ENCODE results near the gene SLC12A4. TPM values are rescaled to one million over a fixed set of nuclear protein-coding genes. Genes with fewer than 3 reads are reported as not detected.
A peak's percentile ranks its signal among the peaks of the same experiment; 100 is the strongest.

SLC12A4 gene
- total and polyA plus RNA-seq, 2 of the 13 experiments (the other 11 are each of a cell fraction or from before 2014, with no cell fraction given), result 65.1 to 84.3 TPM

DNA sequence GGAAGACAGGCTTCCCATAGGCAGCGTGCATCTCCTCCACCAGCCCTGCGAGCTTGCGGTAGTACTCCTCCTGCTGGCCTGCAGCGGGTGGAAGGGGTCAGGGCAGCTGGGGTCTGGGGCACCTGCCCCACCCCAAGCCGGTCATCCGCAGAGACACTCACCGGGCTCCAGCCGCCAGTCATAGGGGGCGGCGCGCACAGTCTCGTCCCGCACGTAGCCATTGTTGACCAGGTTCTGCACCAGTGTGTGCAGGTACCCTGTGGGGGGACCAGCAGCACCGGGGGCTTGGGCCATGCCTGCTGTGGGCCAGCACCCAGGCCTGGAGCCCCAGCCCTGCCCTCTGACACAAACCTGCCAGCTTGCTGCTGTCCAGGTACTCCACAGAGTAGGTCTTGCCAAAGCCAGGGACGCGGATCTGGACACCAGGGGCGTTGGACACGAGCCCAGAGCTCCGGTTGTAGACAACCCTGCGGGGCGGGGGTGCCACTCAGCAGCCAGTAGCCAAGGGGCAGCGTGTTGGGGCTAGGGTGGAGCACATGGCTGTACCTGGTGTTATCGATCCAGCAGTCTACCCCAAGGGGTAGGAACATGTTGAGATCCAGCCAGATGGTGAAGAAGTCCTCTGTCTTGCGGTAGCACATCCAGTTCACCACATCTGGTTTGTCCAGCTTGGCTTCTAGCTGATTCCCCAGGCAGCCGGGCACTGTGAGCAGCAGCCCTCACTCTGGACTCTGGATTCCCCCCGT, 25.8 kb downstream of the SLC12A4 start (continued):
- TF ChIP-seq, protein P1, sequence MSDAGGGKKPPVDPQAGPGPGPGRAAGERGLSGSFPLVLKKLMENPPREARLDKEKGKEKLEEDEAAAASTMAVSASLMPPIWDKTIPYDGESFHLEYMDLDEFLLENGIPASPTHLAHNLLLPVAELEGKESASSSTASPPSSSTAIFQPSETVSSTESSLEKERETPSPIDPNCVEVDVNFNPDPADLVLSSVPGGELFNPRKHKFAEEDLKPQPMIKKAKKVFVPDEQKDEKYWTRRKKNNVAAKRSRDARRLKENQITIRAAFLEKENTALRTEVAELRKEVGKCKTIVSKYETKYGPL (CRISPR knock-in tag; IDR thresholded peaks at IDR 0.05), result no peak
- TF ChIP-seq ZNF34 (CRISPR knock-in tag; IDR thresholded peaks at IDR 0.05; ENCODE audit: borderline replicate concordance), result 0 out of 2 replicates have a peak, but pooled peaks have one; percentile 13
- TF ChIP-seq ZBTB1 (CRISPR knock-in tag; IDR thresholded peaks at IDR 0.05; ENCODE audit: borderline replicate concordance), result no peak
- TF ChIP-seq CREM (IDR thresholded peaks at IDR 0.05), result no peak
- TF ChIP-seq CREM (CRISPR knock-in tag; IDR thresholded peaks at IDR 0.05), result no peak
- TF ChIP-seq, protein P2, sequence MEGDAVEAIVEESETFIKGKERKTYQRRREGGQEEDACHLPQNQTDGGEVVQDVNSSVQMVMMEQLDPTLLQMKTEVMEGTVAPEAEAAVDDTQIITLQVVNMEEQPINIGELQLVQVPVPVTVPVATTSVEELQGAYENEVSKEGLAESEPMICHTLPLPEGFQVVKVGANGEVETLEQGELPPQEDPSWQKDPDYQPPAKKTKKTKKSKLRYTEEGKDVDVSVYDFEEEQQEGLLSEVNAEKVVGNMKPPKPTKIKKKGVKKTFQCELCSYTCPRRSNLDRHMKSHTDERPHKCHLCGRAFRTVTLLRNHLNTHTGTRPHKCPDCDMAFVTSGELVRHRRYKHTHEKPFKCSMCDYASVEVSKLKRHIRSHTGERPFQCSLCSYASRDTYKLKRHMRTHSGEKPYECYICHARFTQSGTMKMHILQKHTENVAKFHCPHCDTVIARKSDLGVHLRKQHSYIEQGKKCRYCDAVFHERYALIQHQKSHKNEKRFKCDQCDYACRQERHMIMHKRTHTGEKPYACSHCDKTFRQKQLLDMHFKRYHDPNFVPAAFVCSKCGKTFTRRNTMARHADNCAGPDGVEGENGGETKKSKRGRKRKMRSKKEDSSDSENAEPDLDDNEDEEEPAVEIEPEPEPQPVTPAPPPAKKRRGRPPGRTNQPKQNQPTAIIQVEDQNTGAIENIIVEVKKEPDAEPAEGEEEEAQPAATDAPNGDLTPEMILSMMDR (CRISPR knock-in tag; IDR thresholded peaks at IDR 0.05), result no peak
- TF ChIP-seq, protein P3, sequence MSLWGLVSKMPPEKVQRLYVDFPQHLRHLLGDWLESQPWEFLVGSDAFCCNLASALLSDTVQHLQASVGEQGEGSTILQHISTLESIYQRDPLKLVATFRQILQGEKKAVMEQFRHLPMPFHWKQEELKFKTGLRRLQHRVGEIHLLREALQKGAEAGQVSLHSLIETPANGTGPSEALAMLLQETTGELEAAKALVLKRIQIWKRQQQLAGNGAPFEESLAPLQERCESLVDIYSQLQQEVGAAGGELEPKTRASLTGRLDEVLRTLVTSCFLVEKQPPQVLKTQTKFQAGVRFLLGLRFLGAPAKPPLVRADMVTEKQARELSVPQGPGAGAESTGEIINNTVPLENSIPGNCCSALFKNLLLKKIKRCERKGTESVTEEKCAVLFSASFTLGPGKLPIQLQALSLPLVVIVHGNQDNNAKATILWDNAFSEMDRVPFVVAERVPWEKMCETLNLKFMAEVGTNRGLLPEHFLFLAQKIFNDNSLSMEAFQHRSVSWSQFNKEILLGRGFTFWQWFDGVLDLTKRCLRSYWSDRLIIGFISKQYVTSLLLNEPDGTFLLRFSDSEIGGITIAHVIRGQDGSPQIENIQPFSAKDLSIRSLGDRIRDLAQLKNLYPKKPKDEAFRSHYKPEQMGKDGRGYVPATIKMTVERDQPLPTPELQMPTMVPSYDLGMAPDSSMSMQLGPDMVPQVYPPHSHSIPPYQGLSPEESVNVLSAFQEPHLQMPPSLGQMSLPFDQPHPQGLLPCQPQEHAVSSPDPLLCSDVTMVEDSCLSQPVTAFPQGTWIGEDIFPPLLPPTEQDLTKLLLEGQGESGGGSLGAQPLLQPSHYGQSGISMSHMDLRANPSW (CRISPR knock-in tag; IDR thresholded peaks at IDR 0.05; ENCODE audit: borderline replicate concordance), result peak; percentile 32; the same call in 1 of the 2 replicates
- TF ChIP-seq SMARCC2 (IDR thresholded peaks at IDR 0.05), result no peak
- no peak for TF ChIP-seq WIZ (CRISPR knock-in tag; IDR thresholded peaks at IDR 0.05)
- TF ChIP-seq ZNF33A (CRISPR knock-in tag; IDR thresholded peaks at IDR 0.05; ENCODE audit: borderline replicate concordance), result no peak
- TF ChIP-seq ARNT2 (CRISPR knock-in tag; IDR thresholded peaks at IDR 0.05; ENCODE audit: low read depth), result no peak
- TF ChIP-seq, protein P4, sequence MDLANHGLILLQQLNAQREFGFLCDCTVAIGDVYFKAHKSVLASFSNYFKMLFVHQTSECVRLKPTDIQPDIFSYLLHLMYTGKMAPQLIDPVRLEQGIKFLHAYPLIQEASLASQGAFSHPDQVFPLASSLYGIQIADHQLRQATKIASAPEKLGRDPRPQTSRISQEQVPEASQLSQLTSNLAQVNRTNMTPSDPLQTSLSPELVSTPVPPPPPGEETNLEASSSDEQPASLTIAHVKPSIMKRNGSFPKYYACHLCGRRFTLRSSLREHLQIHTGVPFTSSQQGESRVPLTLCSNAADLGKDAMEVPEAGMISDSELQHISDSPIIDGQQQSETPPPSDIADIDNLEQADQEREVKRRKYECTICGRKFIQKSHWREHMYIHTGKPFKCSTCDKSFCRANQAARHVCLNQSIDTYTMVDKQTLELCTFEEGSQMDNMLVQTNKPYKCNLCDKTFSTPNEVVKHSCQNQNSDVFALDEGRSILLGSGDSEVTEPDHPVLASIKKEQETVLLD (CRISPR knock-in tag; IDR thresholded peaks at IDR 0.05; ENCODE audit: low read depth), result no peak
- TF ChIP-seq ZNF253 (CRISPR knock-in tag; IDR thresholded peaks at IDR 0.05; ENCODE audit: borderline replicate concordance), result no peak; the same call in 1 of the 2 replicates
- no peak for TF ChIP-seq DNMT1 (CRISPR knock-in tag; IDR thresholded peaks at IDR 0.05)
- TF ChIP-seq XRCC5 (optimal IDR thresholded peaks at IDR 0.05; ENCODE audit: low read length), result no peak
- TF ChIP-seq ZNF337 (CRISPR knock-in tag; IDR thresholded peaks at IDR 0.05; ENCODE audit: borderline replicate concordance, low read depth), result peak; percentile 90; the same call in 1 of the 2 replicates
- TF ChIP-seq, protein P5, sequence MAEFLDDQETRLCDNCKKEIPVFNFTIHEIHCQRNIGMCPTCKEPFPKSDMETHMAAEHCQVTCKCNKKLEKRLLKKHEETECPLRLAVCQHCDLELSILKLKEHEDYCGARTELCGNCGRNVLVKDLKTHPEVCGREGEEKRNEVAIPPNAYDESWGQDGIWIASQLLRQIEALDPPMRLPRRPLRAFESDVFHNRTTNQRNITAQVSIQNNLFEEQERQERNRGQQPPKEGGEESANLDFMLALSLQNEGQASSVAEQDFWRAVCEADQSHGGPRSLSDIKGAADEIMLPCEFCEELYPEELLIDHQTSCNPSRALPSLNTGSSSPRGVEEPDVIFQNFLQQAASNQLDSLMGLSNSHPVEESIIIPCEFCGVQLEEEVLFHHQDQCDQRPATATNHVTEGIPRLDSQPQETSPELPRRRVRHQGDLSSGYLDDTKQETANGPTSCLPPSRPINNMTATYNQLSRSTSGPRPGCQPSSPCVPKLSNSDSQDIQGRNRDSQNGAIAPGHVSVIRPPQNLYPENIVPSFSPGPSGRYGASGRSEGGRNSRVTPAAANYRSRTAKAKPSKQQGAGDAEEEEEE (CRISPR knock-in tag; IDR thresholded peaks at IDR 0.05; ENCODE audit: borderline replicate concordance), result no peak
- no peak for TF ChIP-seq RAD51 (IDR thresholded peaks at IDR 0.05; ENCODE audit: borderline replicate concordance)
- TF ChIP-seq BCL6 (CRISPR knock-in tag; IDR thresholded peaks at IDR 0.05), result peak; percentile 25
- TF ChIP-seq RFXAP (CRISPR knock-in tag; IDR thresholded peaks at IDR 0.05; ENCODE audit: borderline replicate concordance), result no peak
- no peak for TF ChIP-seq U2AF1 (optimal IDR thresholded peaks at IDR 0.05; ENCODE audit: low read depth, low read length)
- no peak for TF ChIP-seq ZFP62 (CRISPR knock-in tag; IDR thresholded peaks at IDR 0.05)
